ENCODE data around the gene ACY1.

- TF ChIP-seq AHR (CRISPR knock-in tag; IDR thresholded peaks at IDR 0.05) (no peak), HMGA1 (CRISPR knock-in tag; conservative IDR thresholded peaks at IDR 0.05) (no peak), SRSF9 (IDR thresholded peaks at IDR 0.05; ENCODE audit: borderline replicate concordance, insufficient read depth, low read depth, low read length, poor library complexity, severe bottlenecking) (no peak), ZFP41 (CRISPR knock-in tag; IDR thresholded peaks at IDR 0.05; ENCODE audit: borderline replicate concordance) (no peak)
These were observed 39.2 kb downstream of the ACY1 start for GRCh38 chr3:52022323-52023100.

Measured in HepG2 (cell line).